ENCODE measurements around the gene NUDT8. TPM values are rescaled to one million over a fixed set of nuclear protein-coding genes. Genes with fewer than 3 reads are reported as not detected.

NUDT8 gene
- total RNA-seq, 4 donors from 2014 or later: 5.0 to 64.1 (median 45.4) TPM

GRCh38 chr11:67633758-67634365 lies 4.1 kb upstream of the NUDT8 start:
- Histone ChIP-seq H3K4me1 (peaks cover 5 to 42% (median 9%) of the 10 kb centered on the region in 4 donors), H3K27me3 (no peaks in the 10 kb centered on the region), H3K4me3 (peak overlapping the region in 1 of 4 donors; percentile 64), H3K36me3 (no peaks in the 10 kb centered on the region), H3K9me3 (no peaks in the 10 kb centered on the region), H3K27ac (peak overlapping the region in 3 of 4 donors; percentile 90 to 100 (median 100))
- TF ChIP-seq CTCF (IDR thresholded peaks at IDR 0.05) (no peak), POLR2A (IDR thresholded peaks at IDR 0.05) (no peak)
- peak in 1 of 3 donors; percentile 83 for DNase-seq

DNA sequence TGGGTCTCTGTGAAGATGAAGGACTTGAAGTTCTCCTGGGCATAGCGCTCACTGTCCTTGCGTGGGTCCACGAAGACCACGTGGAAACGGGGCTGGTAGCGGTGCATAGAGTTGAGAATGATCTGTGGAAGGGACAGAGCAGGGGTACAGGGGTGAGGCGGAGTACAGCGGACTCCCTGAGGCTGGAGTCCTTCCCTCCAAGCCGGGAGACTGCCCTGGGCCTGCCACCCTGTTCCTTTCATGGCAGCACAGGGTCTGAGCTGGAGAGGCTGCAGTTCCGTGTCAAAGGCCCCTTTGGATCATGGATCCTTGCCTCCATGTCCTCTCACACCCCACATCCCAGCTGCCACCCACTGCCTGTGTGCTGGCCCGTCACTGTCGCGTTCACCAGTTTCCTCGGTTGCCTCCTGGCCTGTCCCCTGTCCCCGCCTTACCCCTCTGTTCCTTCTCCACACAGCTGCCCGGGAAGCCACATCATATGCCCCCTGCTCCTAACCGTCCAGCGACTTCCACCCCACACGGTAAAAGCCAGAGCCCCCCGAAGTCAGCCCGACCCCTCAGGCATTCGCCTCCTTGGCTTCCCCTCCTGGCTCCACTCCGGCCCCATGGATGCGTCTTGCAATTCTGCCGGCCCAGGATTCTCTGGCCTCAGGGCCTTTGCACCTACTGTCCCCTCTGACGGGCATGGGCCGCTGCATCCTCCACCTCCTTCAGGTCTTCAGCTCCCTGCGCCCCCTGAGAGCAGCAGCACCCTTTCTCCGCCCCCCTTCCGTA lies 3.4 kb upstream of the NUDT8 start:
- H3K4me3 ChIP-seq: peak overlapping the region in 1 of 4 donors; percentile 64
- no peaks in the 10 kb centered on the region for H3K9me3 ChIP-seq
- H3K27ac ChIP-seq: peak overlapping the region in 3 of 4 donors; percentile 90 to 100 (median 100)
- TF ChIP-seq CTCF (IDR thresholded peaks at IDR 0.05): no peak
- TF ChIP-seq POLR2A (IDR thresholded peaks at IDR 0.05): no peak
- peak in 1 of 3 donors; percentile 54 for DNase-seq
- H3K36me3 ChIP-seq: no peaks in the 10 kb centered on the region
- H3K4me1 ChIP-seq: peaks cover 5 to 46% (median 9%) of the 10 kb centered on the region in 4 donors
- no peaks in the 10 kb centered on the region for H3K27me3 ChIP-seq

DNA sequence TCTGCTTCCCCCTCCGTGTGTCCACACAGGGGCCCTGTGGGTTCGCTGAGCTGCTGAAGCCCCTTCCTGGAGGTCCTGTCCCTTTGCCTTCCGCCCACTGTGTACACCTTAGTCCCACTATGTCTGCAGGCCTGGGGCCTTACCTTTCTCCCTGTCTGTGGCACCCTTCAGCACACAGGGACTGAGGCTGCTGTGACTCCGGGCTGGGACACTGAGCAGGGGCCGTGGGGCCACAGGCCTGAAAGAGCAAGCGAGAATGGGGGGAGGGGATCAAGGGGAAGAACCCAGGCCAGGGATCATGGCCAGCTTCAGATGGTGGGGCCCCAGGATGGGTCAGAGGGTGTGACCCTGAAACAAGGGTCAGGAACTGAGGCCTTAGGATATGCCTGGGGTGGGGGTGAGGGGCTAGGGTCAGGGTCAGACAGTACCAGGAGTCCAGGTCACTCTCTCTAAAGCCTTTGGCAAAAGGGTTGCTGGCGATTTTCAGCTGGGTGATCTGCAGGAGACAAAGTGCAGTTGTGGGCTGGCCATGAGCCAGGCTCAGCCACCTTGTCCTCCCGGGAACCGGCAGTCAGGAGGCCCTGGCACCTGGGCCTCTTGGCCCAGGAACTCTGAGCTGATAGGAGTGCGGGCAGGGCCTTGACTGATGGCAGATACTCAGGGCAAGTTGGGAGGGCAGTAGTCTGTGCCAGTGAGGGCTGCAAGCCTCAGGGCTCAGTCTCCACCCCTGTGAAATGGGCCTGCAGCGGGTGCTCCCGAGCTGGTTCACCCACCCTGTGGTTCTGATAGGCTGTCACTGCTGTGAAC lies 2.6 kb upstream of the NUDT8 start:
- Histone ChIP-seq H3K4me1 (peaks cover 5 to 46% (median 9%) of the 10 kb centered on the region in 4 donors), H3K36me3 (no peaks in the 10 kb centered on the region), H3K27me3 (no peaks in the 10 kb centered on the region), H3K9me3 (no peaks in the 10 kb centered on the region), H3K4me3 (peak overlapping the region in 1 of 4 donors; percentile 64), H3K27ac (peak overlapping the region in 3 of 4 donors; percentile 90 to 100 (median 100))
- DNase-seq: peak in 2 of 3 donors; percentile 85 to 88
- TF ChIP-seq CTCF (IDR thresholded peaks at IDR 0.05) (no peak), POLR2A (IDR thresholded peaks at IDR 0.05) (peak; percentile 37 to 42)

DNA sequence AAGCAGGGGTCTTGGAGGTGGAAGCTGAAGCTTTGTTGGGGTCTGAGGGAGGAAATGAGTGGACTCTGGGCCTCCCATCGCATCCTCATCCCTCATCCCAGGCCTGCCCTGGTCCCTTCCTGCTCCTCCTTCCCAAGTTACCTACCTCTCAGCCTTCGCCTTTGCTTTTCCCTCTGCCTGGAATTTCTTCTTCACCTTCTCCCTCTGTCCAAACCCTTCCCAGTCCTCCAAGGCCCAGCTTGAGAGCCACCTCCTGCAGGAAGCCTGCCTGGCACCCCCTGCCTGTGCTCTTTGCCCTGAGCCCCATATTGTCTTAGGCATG lies 2.1 kb upstream of the NUDT8 start:
- H3K27ac ChIP-seq: peak overlapping the region in 3 of 4 donors; percentile 90 to 100 (median 100)
- peaks cover 5 to 46% (median 9%) of the 10 kb centered on the region in 4 donors for H3K4me1 ChIP-seq
- no peak for TF ChIP-seq POLR2A (IDR thresholded peaks at IDR 0.05)
- no peak for TF ChIP-seq CTCF (IDR thresholded peaks at IDR 0.05)
- no peaks in the 10 kb centered on the region for H3K36me3 ChIP-seq
- DNase-seq: no peak
- no peaks in the 10 kb centered on the region for H3K27me3 ChIP-seq
- H3K4me3 ChIP-seq: peak overlapping the region in 1 of 4 donors; percentile 64
- H3K9me3 ChIP-seq: no peaks in the 10 kb centered on the region

DNA sequence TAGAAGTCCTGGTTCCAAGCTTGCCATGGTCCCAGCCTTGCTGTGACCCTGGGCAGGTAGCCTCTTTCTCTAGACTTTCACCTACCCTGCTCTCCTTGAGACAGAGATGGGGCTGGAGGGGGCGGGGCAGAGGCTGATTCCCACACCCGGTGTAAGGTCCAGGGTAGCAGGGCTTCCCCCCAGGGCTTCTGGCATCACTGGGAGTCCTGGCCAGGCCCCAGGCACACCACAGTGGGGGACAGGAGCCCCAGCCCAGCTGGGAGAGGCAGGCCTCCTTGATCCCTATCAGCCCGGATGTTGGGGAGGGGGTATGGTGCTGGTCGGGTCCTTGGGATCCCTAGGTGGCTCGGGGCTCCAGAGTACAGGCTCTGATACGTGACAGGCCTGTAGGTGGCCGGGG lies 1.7 kb upstream of the NUDT8 start:
- no peaks in the 10 kb centered on the region for H3K9me3 ChIP-seq
- H3K36me3 ChIP-seq: no peaks in the 10 kb centered on the region
- H3K27ac ChIP-seq: peak overlapping the region in 3 of 4 donors; percentile 90 to 100 (median 100)
- H3K4me3 ChIP-seq: peak overlapping the region in 1 of 4 donors; percentile 64
- DNase-seq: peak in 2 of 3 donors; percentile 73 to 79
- H3K4me1 ChIP-seq: peaks cover 5 to 46% (median 9%) of the 10 kb centered on the region in 4 donors
- TF ChIP-seq POLR2A (IDR thresholded peaks at IDR 0.05) (no peak), CTCF (IDR thresholded peaks at IDR 0.05) (no peak)
- no peaks in the 10 kb centered on the region for H3K27me3 ChIP-seq
